Pancreas (tissue), 10 donors: Measurements from ENCODE around the gene MAGI1. TPM values are rescaled to one million over a fixed set of nuclear protein-coding genes. Genes with fewer than 3 reads are reported as not detected.

Experiments
- ATAC-seq, 4 donors: fragments of 200-7000 bp; cut with Tn5 transposase; one replicate each; pipeline versions ENCODE4 v1.8.0 to v1.9.1; 2020; ENCODE audit warnings: mild to moderate bottlenecking in 4 of 4, moderate library complexity in 4 of 4
- DNase-seq, 6 donors: peaks; one replicate each; pipeline ENCODE4 v3.0.0-alpha.2; 2020
- FAIRE-seq: peaks from 2 replicates; lab custom pipeline; 2012; peaks lifted over from hg19 to GRCh38; lab: Jason Lieb, UNC
- H3K27ac ChIP-seq, 4 donors: fragments of 200-600 bp; sonication (generic); 1 replicate in 3 of 4; 2 replicates in 1 of 4; pipeline versions ENCODE4 v1.5.0 to v1.8.0; 2020
- H3K27me3 ChIP-seq, 4 donors: fragments of 200-600 bp; one replicate each; pipeline ENCODE4 v1.8.0; 2021
- H3K36me3 ChIP-seq, 3 donors: fragments of 200-600 bp; sonication (generic) in 1 of 3; one replicate each; pipeline versions ENCODE4 v1.5.0 to v1.8.0; 2020 to 2021
- H3K4me1 ChIP-seq, 3 donors: fragments of 200-600 bp; one replicate each; pipeline ENCODE4 v1.8.0; 2021
- H3K4me3 ChIP-seq, 4 donors: fragments of 200-600 bp; sonication (generic) in 2 of 4; one replicate each; pipeline versions ENCODE4 v1.5.0 to v1.8.0; 2020 to 2021
- H3K9me3 ChIP-seq, 4 donors: fragments of 200-600 bp; one replicate each; pipeline ENCODE4 v1.8.0; 2021
- WGBS, 2 donors: extraction: QIAGEN DNeasy Blood & Tissue Kit; methylation state at CpG; one replicate each; pipeline ENCODE4 v1.1.7; 2013; 5-methylcytosine and 5-hydroxymethylcytosine counted together
- intact Hi-C, 3 donors: fragments of 100-400 bp; cut with DNase I; formaldehyde crosslinking; loops; one replicate each; pipeline versions ENCODE4 v1.11.1 to v1.14.2; 2022
- polyA plus RNA-seq, 2 donors: library from polyadenylated mRNA; stranded (reverse); fragments of 200-250 nt; gene quantifications; one replicate each; pipeline ENCODE4 v1.2.3, GENCODE V29; 2013
- total RNA-seq, 6 donors: library from RNA; stranded (reverse); fragmentation: NEBNext Ultra II Directional in 4 of 6; extraction: Animal tissue kit (Norgen Biotek cat#: 25700) in 4 of 6; gene quantifications; one replicate each; pipeline versions ENCODE4 v1.2.1 to v1.2.4, GENCODE V29; 2021 to 2023
- TF ChIP-seq, protein P1 (sequence below), 4 donors: fragments of 200-600 bp; sonication (generic) in 3 of 4; IDR thresholded peaks; one replicate each; pipeline versions ENCODE4 v1.5.0 to v1.8.0; 2021; ENCODE audit warnings: antibody characterized with exemption in 4 of 4
- donor health status: healthy with polysubstance abuse.
- donor health status: DM: no; HTN: no; CAD: no; lungs with moderate emphysema.
- donor health status: DM: no; HTN: no; CAD: no.
- donor health status: control.
- donor health status: control.
- donor health status: Bipolar disorder and iron deficiency.
- donor health status: DM: yes; HTN: yes; CAD: no.
- donor health status: DM: no; HTN: no; CAD: no.
- donor health status: DM: no; HTN: no; CAD: no.
- donor health status: DM: yes; HTN: yes; CAD: no.

Gene MAGI1
- total and polyA plus RNA-seq, 8 donors = 19.7 to 45.1 (median 28.0) TPM

DNA sequence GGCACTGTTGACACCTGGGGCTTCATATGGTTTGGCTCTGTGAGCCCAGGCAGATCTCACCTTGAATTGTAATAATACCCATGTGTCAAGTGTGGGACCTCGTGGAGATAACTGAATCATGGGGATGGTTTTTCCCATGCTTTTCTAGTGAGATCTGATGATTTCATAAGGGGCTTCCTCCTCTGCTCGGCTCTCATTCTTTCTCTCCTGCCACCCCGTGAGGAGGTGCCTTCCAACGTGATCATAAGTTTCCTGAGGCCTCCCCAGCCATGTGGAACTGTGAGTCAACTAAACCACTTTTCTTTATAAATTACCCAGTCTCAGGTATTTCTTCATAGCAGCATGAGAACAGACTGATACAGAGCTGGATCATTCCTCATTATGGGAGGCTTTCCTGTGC lies 695.0 kb downstream of the MAGI1 start:
- intact Hi-C loops = no loop called here
- WGBS, 2 donors = 75 to 85% methylated on average over 4 of the region's 4 CpGs
- ATAC-seq = no peak

DNA sequence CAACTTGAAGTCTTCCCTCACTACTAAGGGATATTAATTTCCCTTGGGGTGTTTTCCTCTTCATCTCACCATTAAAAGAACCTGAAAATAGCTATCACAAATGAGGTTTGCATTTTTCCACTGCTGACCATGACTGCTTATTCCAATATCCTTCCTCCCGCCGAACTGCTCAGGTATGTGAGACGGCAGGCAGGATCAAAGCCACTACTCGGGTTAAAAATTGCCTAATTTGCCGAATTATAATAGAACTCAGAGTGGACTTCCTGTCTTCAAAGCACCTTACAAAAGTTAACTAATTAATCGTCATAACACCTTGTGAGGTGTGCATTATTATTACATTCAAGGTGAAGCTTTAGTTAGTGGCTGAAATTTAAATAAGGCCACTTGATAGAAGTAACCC lies 695.7 kb downstream of the MAGI1 start:
- 52 to 57% methylated on average over 6 of the region's 6 CpGs for WGBS, 2 donors
- Histone ChIP-seq H3K4me3 (no peak overlapping the region), H3K4me1 (no peaks in the 10 kb centered on the region), H3K27me3 (no peaks in the 10 kb centered on the region), H3K36me3 (no peaks in the 10 kb centered on the region), H3K9me3 (no peaks in the 10 kb centered on the region), H3K27ac (no peak overlapping the region)
- no peak for DNase-seq
- TF ChIP-seq, protein P1, sequence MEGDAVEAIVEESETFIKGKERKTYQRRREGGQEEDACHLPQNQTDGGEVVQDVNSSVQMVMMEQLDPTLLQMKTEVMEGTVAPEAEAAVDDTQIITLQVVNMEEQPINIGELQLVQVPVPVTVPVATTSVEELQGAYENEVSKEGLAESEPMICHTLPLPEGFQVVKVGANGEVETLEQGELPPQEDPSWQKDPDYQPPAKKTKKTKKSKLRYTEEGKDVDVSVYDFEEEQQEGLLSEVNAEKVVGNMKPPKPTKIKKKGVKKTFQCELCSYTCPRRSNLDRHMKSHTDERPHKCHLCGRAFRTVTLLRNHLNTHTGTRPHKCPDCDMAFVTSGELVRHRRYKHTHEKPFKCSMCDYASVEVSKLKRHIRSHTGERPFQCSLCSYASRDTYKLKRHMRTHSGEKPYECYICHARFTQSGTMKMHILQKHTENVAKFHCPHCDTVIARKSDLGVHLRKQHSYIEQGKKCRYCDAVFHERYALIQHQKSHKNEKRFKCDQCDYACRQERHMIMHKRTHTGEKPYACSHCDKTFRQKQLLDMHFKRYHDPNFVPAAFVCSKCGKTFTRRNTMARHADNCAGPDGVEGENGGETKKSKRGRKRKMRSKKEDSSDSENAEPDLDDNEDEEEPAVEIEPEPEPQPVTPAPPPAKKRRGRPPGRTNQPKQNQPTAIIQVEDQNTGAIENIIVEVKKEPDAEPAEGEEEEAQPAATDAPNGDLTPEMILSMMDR (IDR thresholded peaks at IDR 0.05) = no peak
- ATAC-seq = no peak
- intact Hi-C loops = no loop called here
- FAIRE-seq = no peak

More for the DNA sequence above, 695.0 kb downstream of the MAGI1 start:
- H3K36me3 ChIP-seq = no peaks in the 10 kb centered on the region
- H3K4me1 ChIP-seq = no peaks in the 10 kb centered on the region
- no peaks in the 10 kb centered on the region for H3K27me3 ChIP-seq
- TF ChIP-seq, protein P1 (IDR thresholded peaks at IDR 0.05) = no peak
- FAIRE-seq (no peak), DNase-seq (no peak)
- H3K27ac ChIP-seq = no peak overlapping the region
- no peak overlapping the region for H3K4me3 ChIP-seq
- no peaks in the 10 kb centered on the region for H3K9me3 ChIP-seq

DNA sequence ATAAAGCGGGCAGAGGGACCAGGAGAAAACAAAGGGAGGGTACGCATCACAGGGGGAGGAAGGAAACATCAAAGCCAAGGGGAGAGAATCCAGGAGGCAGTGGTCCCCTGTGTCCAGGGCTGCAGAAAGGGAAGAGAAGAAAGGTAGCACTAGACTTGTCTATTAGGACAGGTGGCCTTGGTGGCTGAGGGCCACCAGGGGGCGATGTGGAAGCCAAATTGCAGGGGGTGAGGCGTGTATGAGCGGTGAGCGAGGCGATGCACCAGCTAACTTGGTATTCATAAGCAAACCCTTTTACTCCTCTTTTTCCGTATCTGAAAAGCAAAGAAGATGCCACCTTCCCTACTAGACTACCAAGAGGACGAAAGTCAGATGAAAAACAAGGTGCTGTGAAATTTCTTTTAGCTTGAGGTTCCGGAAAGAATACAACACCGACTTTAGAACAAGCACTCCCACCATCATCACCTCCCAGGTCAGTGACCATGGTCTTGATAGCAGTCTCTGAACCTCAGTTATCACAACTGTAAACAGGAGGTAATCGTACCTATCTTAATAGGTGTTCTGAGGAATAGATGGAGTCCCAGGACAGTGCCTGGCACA lies 696.5 kb downstream of the MAGI1 start:
- ATAC-seq (peak in 2 of 4 donors; percentile 41 to 47), DNase-seq (peak in 5 of 6 donors; percentile 14 to 67 (median 37)), FAIRE-seq (no peak)
- WGBS, 2 donors = 79 to 87% methylated on average over 12 of the region's 12 CpGs
- Histone ChIP-seq H3K4me3 (no peak overlapping the region), H3K36me3 (no peaks in the 10 kb centered on the region), H3K27ac (no peak overlapping the region), H3K27me3 (no peaks in the 10 kb centered on the region), H3K9me3 (no peaks in the 10 kb centered on the region), H3K4me1 (no peaks in the 10 kb centered on the region)
- intact Hi-C loops = no loop called here
- TF ChIP-seq, protein P1 (IDR thresholded peaks at IDR 0.05) = peak in 2 of 4 donors; percentile 14 to 27

DNA sequence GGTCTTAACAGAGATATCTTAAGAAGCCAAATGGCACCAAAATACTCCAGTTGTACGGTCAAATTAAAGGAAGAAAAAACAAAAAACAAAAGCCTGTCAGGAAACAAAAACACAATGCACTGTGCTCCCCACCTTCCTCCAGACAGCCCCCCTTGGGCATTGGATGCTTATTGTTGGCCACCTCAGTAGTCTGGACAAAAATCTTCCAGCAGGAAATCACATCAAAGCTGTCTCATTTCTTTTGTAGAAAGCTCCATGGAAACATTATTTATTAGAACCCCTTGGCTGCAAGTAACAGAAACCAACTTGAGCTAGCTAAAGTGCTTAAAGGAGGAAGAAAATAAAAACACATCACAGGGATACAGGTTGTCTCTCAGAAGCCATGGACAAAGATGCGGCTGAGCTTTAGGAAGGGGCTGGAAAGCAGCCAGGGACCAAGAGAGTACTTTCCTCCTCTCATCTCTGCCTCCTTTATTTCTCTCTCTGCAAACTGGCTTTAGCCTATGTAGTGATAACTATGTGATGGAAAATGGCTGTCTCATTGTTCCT lies 699.5 kb downstream of the MAGI1 start:
- Histone ChIP-seq H3K4me3 (no peak overlapping the region), H3K27ac (no peak overlapping the region), H3K9me3 (no peaks in the 10 kb centered on the region), H3K36me3 (no peaks in the 10 kb centered on the region), H3K27me3 (no peaks in the 10 kb centered on the region), H3K4me1 (no peaks in the 10 kb centered on the region)
- TF ChIP-seq, protein P1 (IDR thresholded peaks at IDR 0.05) = no peak
- FAIRE-seq = no peak
- DNase-seq = no peak
- intact Hi-C loops = no loop called here
- no peak for ATAC-seq
- WGBS, 2 donors = 84 to 94% methylated on average over 2 of the region's 2 CpGs

DNA sequence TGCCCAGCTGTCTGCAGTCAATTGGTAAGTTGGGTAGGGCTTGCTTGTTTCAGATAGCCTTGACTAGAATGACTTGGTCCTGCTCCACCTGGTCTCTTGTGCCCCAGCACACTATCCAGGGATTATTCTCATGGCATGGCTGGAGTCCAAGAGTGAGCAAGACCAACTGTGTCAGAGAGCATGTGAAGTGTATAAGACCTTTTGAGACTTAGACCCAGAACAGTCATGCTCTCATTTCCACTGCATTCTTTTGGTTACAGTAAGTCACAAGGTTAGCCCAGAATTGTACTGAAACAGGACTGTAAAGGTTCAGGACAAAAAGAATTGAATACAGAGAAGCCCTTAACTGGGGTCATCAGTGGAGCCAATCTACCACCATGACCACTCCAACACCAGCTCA lies 700.1 kb downstream of the MAGI1 start:
- Histone ChIP-seq H3K4me1 (no peaks in the 10 kb centered on the region), H3K9me3 (no peaks in the 10 kb centered on the region), H3K27ac (no peak overlapping the region), H3K36me3 (no peaks in the 10 kb centered on the region), H3K4me3 (no peak overlapping the region), H3K27me3 (no peaks in the 10 kb centered on the region)
- DNase-seq (no peak), FAIRE-seq (no peak), ATAC-seq (no peak)
- TF ChIP-seq, protein P1 (IDR thresholded peaks at IDR 0.05) = no peak
- intact Hi-C loops = no loop called here
